ENCODE data around the gene HS3ST3A1.

The HS3ST3A1 gene

DNA sequence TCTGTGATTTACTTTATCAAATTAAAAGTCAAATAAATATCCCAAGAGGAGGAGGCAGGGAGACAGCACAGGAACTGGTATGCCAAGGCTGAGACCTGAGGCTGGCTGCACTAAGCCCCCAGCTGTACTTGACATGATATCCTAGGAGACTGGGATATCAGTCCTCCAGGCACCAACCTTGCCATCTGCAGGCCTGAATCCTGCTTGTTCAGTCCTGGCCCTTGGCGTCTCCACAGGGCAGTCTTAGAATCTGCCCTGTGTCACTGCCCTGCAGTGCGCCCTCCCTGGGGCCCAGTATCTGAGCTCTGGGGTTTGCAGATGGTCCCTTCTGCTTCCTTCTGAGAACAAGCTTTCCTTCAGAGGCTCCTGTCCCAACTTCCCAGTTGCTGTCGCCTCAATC, 75.9 kb downstream of the HS3ST3A1 start:
- TF ChIP-seq EZH2phosphoT487 (IDR thresholded peaks at IDR 0.05; ENCODE audit: low read length) (no peak), EZH2 (optimal IDR thresholded peaks at IDR 0.05; ENCODE audit: low read depth, low read length) (no peak)
- TF ChIP-seq, protein P1, sequence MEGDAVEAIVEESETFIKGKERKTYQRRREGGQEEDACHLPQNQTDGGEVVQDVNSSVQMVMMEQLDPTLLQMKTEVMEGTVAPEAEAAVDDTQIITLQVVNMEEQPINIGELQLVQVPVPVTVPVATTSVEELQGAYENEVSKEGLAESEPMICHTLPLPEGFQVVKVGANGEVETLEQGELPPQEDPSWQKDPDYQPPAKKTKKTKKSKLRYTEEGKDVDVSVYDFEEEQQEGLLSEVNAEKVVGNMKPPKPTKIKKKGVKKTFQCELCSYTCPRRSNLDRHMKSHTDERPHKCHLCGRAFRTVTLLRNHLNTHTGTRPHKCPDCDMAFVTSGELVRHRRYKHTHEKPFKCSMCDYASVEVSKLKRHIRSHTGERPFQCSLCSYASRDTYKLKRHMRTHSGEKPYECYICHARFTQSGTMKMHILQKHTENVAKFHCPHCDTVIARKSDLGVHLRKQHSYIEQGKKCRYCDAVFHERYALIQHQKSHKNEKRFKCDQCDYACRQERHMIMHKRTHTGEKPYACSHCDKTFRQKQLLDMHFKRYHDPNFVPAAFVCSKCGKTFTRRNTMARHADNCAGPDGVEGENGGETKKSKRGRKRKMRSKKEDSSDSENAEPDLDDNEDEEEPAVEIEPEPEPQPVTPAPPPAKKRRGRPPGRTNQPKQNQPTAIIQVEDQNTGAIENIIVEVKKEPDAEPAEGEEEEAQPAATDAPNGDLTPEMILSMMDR (IDR thresholded peaks at IDR 0.05; ENCODE audit: low read length): no peak
- Histone ChIP-seq H4K20me1 (ENCODE audit: insufficient read depth, low read length) (no peaks in the 10 kb centered on the region), H3K9me3 (replicated peaks; ENCODE audit: insufficient read depth, low read length) (no peaks in the 10 kb centered on the region), H3K4me3 (ENCODE audit: low read length) (no peak overlapping the region), H3F3A (ENCODE audit: insufficient read depth, low read length) (no peaks in the 10 kb centered on the region), H3K27me3 (replicated peaks; ENCODE audit: insufficient read depth, low read length) (no peaks in the 10 kb centered on the region), H3K79me2 (ENCODE audit: low read length) (no peaks in the 10 kb centered on the region), H3K4me2 (ENCODE audit: low read depth, low read length) (no peak overlapping the region), H3K27ac (ENCODE audit: low read length) (no peak overlapping the region), H3K4me1 (ENCODE audit: low read length) (no peaks in the 10 kb centered on the region), H2AFZ (ENCODE audit: low read length) (no peak overlapping the region), H3K36me3 (replicated peaks; ENCODE audit: insufficient read depth, low read length) (no peaks in the 10 kb centered on the region), H3K9ac (ENCODE audit: low read length) (no peak overlapping the region), H3K9me2 (replicated peaks; ENCODE audit: insufficient read depth, low read length) (no peaks in the 10 kb centered on the region)
- no peak for DNase-seq

GRCh38 chr17:13523164-13523563, 78.6 kb downstream of the HS3ST3A1 start:
- H3K27ac ChIP-seq (ENCODE audit: low read length): no peak overlapping the region
- H4K20me1 ChIP-seq (ENCODE audit: insufficient read depth, low read length): no peaks in the 10 kb centered on the region
- no peak overlapping the region for H3K4me2 ChIP-seq (ENCODE audit: low read depth, low read length)
- no peaks in the 10 kb centered on the region for H3K9me2 ChIP-seq (replicated peaks; ENCODE audit: insufficient read depth, low read length)
- no peak overlapping the region for H3K9ac ChIP-seq (ENCODE audit: low read length)
- no peaks in the 10 kb centered on the region for H3K4me1 ChIP-seq (ENCODE audit: low read length)
- no peaks in the 10 kb centered on the region for H3K36me3 ChIP-seq (replicated peaks; ENCODE audit: insufficient read depth, low read length)
- no peak overlapping the region for H3K4me3 ChIP-seq (ENCODE audit: low read length)
- H3K27me3 ChIP-seq (replicated peaks; ENCODE audit: insufficient read depth, low read length): no peaks in the 10 kb centered on the region
- TF ChIP-seq, protein P1 (IDR thresholded peaks at IDR 0.05; ENCODE audit: low read length): no peak
- no peak for TF ChIP-seq EZH2phosphoT487 (IDR thresholded peaks at IDR 0.05; ENCODE audit: low read length)
- no peak for TF ChIP-seq EZH2 (optimal IDR thresholded peaks at IDR 0.05; ENCODE audit: low read depth, low read length)
- H3K79me2 ChIP-seq (ENCODE audit: low read length): no peaks in the 10 kb centered on the region
- DNase-seq: no peak
- H3K9me3 ChIP-seq (replicated peaks; ENCODE audit: insufficient read depth, low read length): no peaks in the 10 kb centered on the region
- no peaks in the 10 kb centered on the region for H3F3A ChIP-seq (ENCODE audit: insufficient read depth, low read length)
- H2AFZ ChIP-seq (ENCODE audit: low read length): no peak overlapping the region

- no peak overlapping the region for H3K4me3 ChIP-seq (ENCODE audit: low read length)
- no peaks in the 10 kb centered on the region for H3K79me2 ChIP-seq (ENCODE audit: low read length)
- H3K9me2 ChIP-seq (replicated peaks; ENCODE audit: insufficient read depth, low read length): no peaks in the 10 kb centered on the region
- no peaks in the 10 kb centered on the region for H4K20me1 ChIP-seq (ENCODE audit: insufficient read depth, low read length)
- DNase-seq: no peak
- H3K9me3 ChIP-seq (replicated peaks; ENCODE audit: insufficient read depth, low read length): no peaks in the 10 kb centered on the region
- no peak overlapping the region for H3K27ac ChIP-seq (ENCODE audit: low read length)
- H3K27me3 ChIP-seq (replicated peaks; ENCODE audit: insufficient read depth, low read length): no peaks in the 10 kb centered on the region
- no peak overlapping the region for H3K9ac ChIP-seq (ENCODE audit: low read length)
- H3K4me1 ChIP-seq (ENCODE audit: low read length): no peaks in the 10 kb centered on the region
- no peak overlapping the region for H3K4me2 ChIP-seq (ENCODE audit: low read depth, low read length)
- TF ChIP-seq EZH2phosphoT487 (IDR thresholded peaks at IDR 0.05; ENCODE audit: low read length) (no peak), EZH2 (optimal IDR thresholded peaks at IDR 0.05; ENCODE audit: low read depth, low read length) (no peak)
- TF ChIP-seq, protein P1 (IDR thresholded peaks at IDR 0.05; ENCODE audit: low read length): no peak
- no peaks in the 10 kb centered on the region for H3K36me3 ChIP-seq (replicated peaks; ENCODE audit: insufficient read depth, low read length)
- H3F3A ChIP-seq (ENCODE audit: insufficient read depth, low read length): no peaks in the 10 kb centered on the region
- no peak overlapping the region for H2AFZ ChIP-seq (ENCODE audit: low read length)
Measured at GRCh38 chr17:13522749-13523148, 79.0 kb downstream of the HS3ST3A1 start.
